HepG2 (cell line): ENCODE results near the gene GJB4. TPM values are rescaled to one million over a fixed set of nuclear protein-coding genes. Genes with fewer than 3 reads are reported as not detected.

Source experiments
- ATAC-seq: fragments of 200-7000 bp; cut with Tn5 transposase; 3 replicates; pipeline ENCODE4 v1.9.1; 2020; ENCODE audit warnings: mild to moderate bottlenecking, moderate library complexity
- BruUV-seq: library from RNA; stranded (reverse); fragments of 400-500 nt; replicated peaks from 2 replicates; lab custom pipeline; 2021; lab: Mats Ljungman, UMichigan
- CTCF ChIA-PET: fragments of 300-600 bp; formaldehyde crosslinking; extraction: SDS; loops from one replicate; lab custom pipeline; 2021; ENCODE audit warnings: low total read pairs, inconsistent platforms, low intra/inter-chr PET ratio; lab: Yijun Ruan, JAX
- POLR2A ChIA-PET: fragments of 350-600 bp; sonication (Branson Sonifier 250); formaldehyde crosslinking; loops from one replicate; lab custom pipeline; 2020; ENCODE audit warnings: antibody characterized with exemption, inconsistent platforms; lab: Yijun Ruan, JAX
- DNase-seq: peaks from one replicate; pipeline ENCODE4 v3.0.0-alpha.2; 2015; ENCODE audit warnings: low spot score
- FAIRE-seq: peaks from 3 replicates; lab custom pipeline; 2011; peaks lifted over from hg19 to GRCh38; lab: Jason Lieb, UNC
- H2AFZ ChIP-seq: one replicate; pipeline ENCODE4 v1.6.1; 2011; ENCODE audit warnings: low read length, inconsistent platforms
- H3K27ac ChIP-seq: fragments of 300-600 bp; 3 replicates; pipeline ENCODE4 v1.8.0; 2011; ENCODE audit warnings: mixed run types, mild to moderate bottlenecking, mixed read lengths, low read length, inconsistent platforms; ENCODE audit not compliant: insufficient read depth; ENCODE audit errors: extremely low read length
- H3K27me3 ChIP-seq, 2 experiments: fragments of 200-600 bp in 1 of 2; 2 replicates in 1 of 2; 3 replicates in 1 of 2; pipeline versions ENCODE4 v1.6.0 to v1.8.0; 2011; ENCODE audit warnings: low read length in 2 of 2, mild to moderate bottlenecking in 2 of 2, moderate library complexity in 2 of 2, inconsistent platforms in 1 of 2; ENCODE audit not compliant: insufficient read depth in 2 of 2, control insufficient read depth in 1 of 2
- H3K36me3 ChIP-seq, 2 experiments: fragments of 200-600 bp in 1 of 2; replicated peaks in 1 of 2; 2 replicates in 1 of 2; 3 replicates in 1 of 2; pipeline versions ENCODE4 v1.5.1 to v1.8.0; 2011; ENCODE audit warnings: low read length in 2 of 2, inconsistent platforms in 1 of 2; ENCODE audit not compliant: insufficient read depth in 2 of 2, control insufficient read depth in 1 of 2
- H3K4me1 ChIP-seq: 2 replicates; pipeline ENCODE4 v1.5.1; 2012; ENCODE audit warnings: low read length, inconsistent platforms; ENCODE audit not compliant: insufficient read depth
- H3K4me2 ChIP-seq: 2 replicates; pipeline ENCODE4 v1.6.0; 2011; ENCODE audit warnings: low read depth, low read length, inconsistent platforms
- H3K4me3 ChIP-seq, 3 experiments: fragments of 200-600 bp in 1 of 3; sonication (generic), shearing (Covaris generic) in 1 of 3; replicated peaks in 1 of 3; 2 replicates each; pipeline ENCODE4 v1.5.1; 2011 to 2016; ENCODE audit warnings: low read length in 3 of 3, inconsistent platforms in 2 of 3, low read depth in 2 of 3, mild to moderate bottlenecking in 2 of 3, control low read depth in 1 of 3, mixed read lengths in 1 of 3; ENCODE audit not compliant: insufficient read depth in 1 of 3
- H3K79me2 ChIP-seq: one replicate; pipeline ENCODE4 v1.6.1; 2011; ENCODE audit warnings: low read length, inconsistent platforms; ENCODE audit not compliant: insufficient read depth
- H3K9ac ChIP-seq: 2 replicates; pipeline ENCODE4 v1.6.0; 2011; ENCODE audit warnings: mild to moderate bottlenecking, low read depth, low read length, inconsistent platforms; ENCODE audit not compliant: insufficient read depth
- H3K9me3 ChIP-seq: 2 replicates; pipeline ENCODE4 v1.5.1; 2012; ENCODE audit warnings: mild to moderate bottlenecking, low read length
- H4K20me1 ChIP-seq: 2 replicates; pipeline ENCODE4 v1.6.0; 2011; ENCODE audit warnings: inconsistent platforms, mild to moderate bottlenecking, low read length, moderate library complexity; ENCODE audit not compliant: insufficient read depth
- GPN1 ChIP-seq: sonication (generic); formaldehyde crosslinking; IDR thresholded peaks from 2 replicates; pipeline ENCODE4 v1.5.1; 2020; ENCODE audit warnings: missing genetic modification reagents, borderline replicate concordance
- JARID2 ChIP-seq: sonication (generic); formaldehyde crosslinking; IDR thresholded peaks from 2 replicates; pipeline ENCODE4 v1.8.1; 2023; ENCODE audit warnings: missing genetic modification reagents, inconsistent platforms; ENCODE audit not compliant: insufficient replicate concordance
- RELA ChIP-seq: sonication (generic); formaldehyde crosslinking; IDR thresholded peaks from 2 replicates; pipeline ENCODE4 v1.4.0; 2020; ENCODE audit warnings: missing genetic modification reagents
- ZNF234 ChIP-seq: sonication (generic); formaldehyde crosslinking; conservative IDR thresholded peaks from 2 replicates; pipeline ENCODE4 v1.5.1; 2020; ENCODE audit warnings: mild to moderate bottlenecking, missing genetic modification reagents
- ZNF768 ChIP-seq: sonication (generic); formaldehyde crosslinking; IDR thresholded peaks from 2 replicates; pipeline ENCODE4 v1.4.0; 2020; ENCODE audit warnings: missing genetic modification reagents
- WGBS: methylation state at CpG from one replicate; pipeline ENCODE4 v1.1.6; 2017; ENCODE audit warnings: low lambda C conversion rate; 5-methylcytosine and 5-hydroxymethylcytosine counted together
- in situ Hi-C: cut with HindIII; loops from 2 replicates; pipeline ENCODE4 v1.10.0; 2017; ENCODE audit warnings: low pct_unique_long_range_greater_than_20kb; ENCODE audit not compliant: extremely low pct_ligation_motif_present
- intact Hi-C: fragments of 100-400 bp; cut with micrococcal nuclease; formaldehyde crosslinking; loops from one replicate; pipeline ENCODE4 v1.10.0; 2022; ENCODE audit not compliant: unreplicated experiment
- polyA plus RNA-seq, 8 experiments: library from polyadenylated mRNA; depleted of rRNA in 3 of 8; stranded (reverse) in 7 of 8; unstranded in 1 of 8; fragments of >200 nt; fragmentation: Illumina TruSeq in 4 of 8; extraction: Trizol in 4 of 8; gene quantifications; 2 replicates each; pipeline versions ENCODE4 v1.2.1 to v1.2.3, GENCODE V29; 2011 to 2016; ENCODE audit warnings: low read depth in 4 of 8, missing spikeins in 1 of 8, mixed read lengths in 1 of 8; ENCODE audit not compliant: insufficient read depth in 1 of 8
- total RNA-seq, 5 experiments: library from RNA; depleted of rRNA; stranded (reverse); fragments of >200 nt; fragmentation: Illumina TruSeq; extraction: Trizol; gene quantifications; 2 replicates each; pipeline ENCODE4 v1.2.3, GENCODE V29; 2016; ENCODE audit warnings: low read depth in 1 of 5
- TF ChIP-seq, protein P1 (sequence below): sonication (generic); formaldehyde crosslinking; IDR thresholded peaks from 2 replicates; pipeline ENCODE4 v1.9.0; 2022; ENCODE audit warnings: missing genetic modification reagents, mild to moderate bottlenecking, borderline replicate concordance

GJB4 gene
- total and polyA plus RNA-seq, 2 of the 13 experiments (the other 11 are each of a cell fraction or from before 2014, with no cell fraction given), result not detected

DNA sequence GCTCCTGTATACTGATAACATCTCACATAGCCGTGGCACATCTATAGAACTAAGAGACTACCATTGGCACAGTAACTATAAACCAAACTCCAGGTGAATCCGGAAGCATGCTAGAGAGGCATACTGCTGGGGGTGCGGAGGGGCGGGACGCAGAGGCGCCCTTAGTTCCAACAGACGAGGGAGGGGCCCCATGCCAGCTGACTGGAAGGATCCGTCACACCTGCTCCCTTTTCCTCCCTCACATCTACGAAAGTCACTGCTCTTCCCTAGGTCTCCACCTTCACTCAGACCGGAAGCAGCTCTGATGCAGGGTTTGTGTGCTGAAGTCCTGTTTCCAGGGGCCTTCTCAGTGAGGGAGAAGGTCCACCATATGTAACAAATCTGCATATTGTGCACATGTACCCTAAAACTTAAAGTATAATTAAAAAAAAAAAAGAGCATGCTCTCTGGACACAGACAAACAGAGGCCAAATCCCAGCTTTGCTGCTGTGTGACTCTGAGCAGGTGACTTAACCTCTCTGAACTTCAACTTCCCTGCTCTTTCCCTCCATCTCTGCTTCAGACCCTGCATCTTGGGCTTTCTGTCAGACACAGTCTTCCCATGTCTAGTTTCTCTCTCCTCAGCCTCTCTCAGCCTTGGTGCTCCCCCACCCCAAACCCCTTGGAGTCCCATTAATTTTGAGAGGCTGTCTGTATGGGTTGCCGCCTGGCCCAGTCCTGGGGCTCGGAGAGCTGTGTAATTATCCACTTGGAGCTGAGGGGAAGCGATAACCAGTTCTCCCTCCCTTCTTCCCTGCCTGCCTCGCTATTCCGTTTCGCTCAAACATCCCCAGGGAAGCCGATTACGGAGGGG lies 12.5 kb upstream of the GJB4 start:
- H3K79me2 ChIP-seq, result no peaks in the 10 kb centered on the region
- H3K4me3 ChIP-seq, result no peak overlapping the region
- intact Hi-C loops, result no loop called here
- no peak overlapping the region for H2AFZ ChIP-seq
- H4K20me1 ChIP-seq, result no peaks in the 10 kb centered on the region
- DNase-seq, result no peak
- no peak overlapping the region for H3K4me2 ChIP-seq
- ChIA-PET CTCF (no interaction called here), POLR2A (no interaction called here)
- in situ Hi-C loops, result loop anchor here (10.0 kb wide), 3 partner anchors 202 to 1112 kb away; no protein-coding TSS in a partner anchor
- no TSS peak for BruUV-seq
- no peak overlapping the region for H3K27ac ChIP-seq
- FAIRE-seq, result no peak
- H3K9me3 ChIP-seq, result no peaks in the 10 kb centered on the region
- no peak overlapping the region for H3K9ac ChIP-seq
- no peaks in the 10 kb centered on the region for H3K36me3 ChIP-seq
- no peak for TF ChIP-seq ZNF234 (CRISPR knock-in tag)
- no peak for TF ChIP-seq GPN1 (CRISPR knock-in tag)
- peak; percentile 69; the same call in 1 of the 2 replicates for TF ChIP-seq ZNF768
- TF ChIP-seq JARID2 (CRISPR knock-in tag), result no peak
- WGBS, result 19% methylated on average over 17 of the region's 18 CpGs
- H3K27me3 ChIP-seq, result peaks cover 0 to 9% of the 10 kb centered on the region in 2 experiments; a peak in 4 of 5 replicates
- ATAC-seq, result no peak
- H3K4me1 ChIP-seq, result peaks cover 6% of the 10 kb centered on the region; the same call in 1 of the 2 replicates

DNA sequence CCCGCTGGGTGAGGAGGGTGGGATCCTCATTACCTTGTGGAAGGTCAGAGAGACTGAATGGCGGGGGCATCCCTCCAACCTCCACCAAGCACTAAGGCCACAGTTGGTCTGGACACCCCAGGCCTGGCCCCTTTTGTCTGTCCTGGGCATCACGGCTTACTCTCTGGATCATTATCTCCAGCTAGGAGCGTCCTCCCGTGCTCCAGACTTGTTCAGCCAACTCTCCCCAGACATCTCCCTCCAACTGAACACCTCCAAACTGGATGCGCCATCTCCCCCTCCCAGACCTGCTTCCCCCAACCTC lies 11.9 kb upstream of the GJB4 start:
- no peak overlapping the region for H2AFZ ChIP-seq
- no peaks in the 10 kb centered on the region for H3K9me3 ChIP-seq
- BruUV-seq, result no TSS peak
- TF ChIP-seq RELA (CRISPR knock-in tag), result no peak
- TF ChIP-seq, protein P1, sequence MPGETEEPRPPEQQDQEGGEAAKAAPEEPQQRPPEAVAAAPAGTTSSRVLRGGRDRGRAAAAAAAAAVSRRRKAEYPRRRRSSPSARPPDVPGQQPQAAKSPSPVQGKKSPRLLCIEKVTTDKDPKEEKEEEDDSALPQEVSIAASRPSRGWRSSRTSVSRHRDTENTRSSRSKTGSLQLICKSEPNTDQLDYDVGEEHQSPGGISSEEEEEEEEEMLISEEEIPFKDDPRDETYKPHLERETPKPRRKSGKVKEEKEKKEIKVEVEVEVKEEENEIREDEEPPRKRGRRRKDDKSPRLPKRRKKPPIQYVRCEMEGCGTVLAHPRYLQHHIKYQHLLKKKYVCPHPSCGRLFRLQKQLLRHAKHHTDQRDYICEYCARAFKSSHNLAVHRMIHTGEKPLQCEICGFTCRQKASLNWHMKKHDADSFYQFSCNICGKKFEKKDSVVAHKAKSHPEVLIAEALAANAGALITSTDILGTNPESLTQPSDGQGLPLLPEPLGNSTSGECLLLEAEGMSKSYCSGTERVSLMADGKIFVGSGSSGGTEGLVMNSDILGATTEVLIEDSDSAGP (CRISPR knock-in tag), result no peak
- ChIA-PET POLR2A (no interaction called here), CTCF (no interaction called here)
- no peak for FAIRE-seq
- H3K4me2 ChIP-seq, result no peak overlapping the region
- H4K20me1 ChIP-seq, result no peaks in the 10 kb centered on the region
- H3K4me3 ChIP-seq, result no peak overlapping the region
- H3K27ac ChIP-seq, result no peak overlapping the region
- peaks cover 0 to 4% of the 10 kb centered on the region in 2 experiments; a peak in 2 of 5 replicates for H3K27me3 ChIP-seq
- no peaks in the 10 kb centered on the region for H3K36me3 ChIP-seq
- H3K79me2 ChIP-seq, result no peaks in the 10 kb centered on the region
- ATAC-seq, result no peak
- H3K4me1 ChIP-seq, result 0 out of 2 replicates have a peak, but pooled peaks cover under 1% of the 10 kb centered on the region
- in situ Hi-C loops, result loop anchor here (10.0 kb wide), 3 partner anchors 203 to 1113 kb away; no protein-coding TSS in a partner anchor
- DNase-seq, result no peak
- intact Hi-C loops, result no loop called here
- 0% methylated on average over 5 of the region's 6 CpGs for WGBS
- H3K9ac ChIP-seq, result no peak overlapping the region
